HG02840 (cell line): ENCODE results near the gene NLRP11.

ENCODE experiments used
- ATAC-seq: cut with Tn5 transposase; IDR thresholded peaks from one replicate; pipeline ENCODE4 v1.9.1; 2021; ENCODE audit warnings: mild to moderate bottlenecking, moderate library complexity, moderate number of reproducible peaks; ENCODE audit not compliant: unreplicated experiment, low FRiP score

NLRP11 gene

GRCh38 chr19:55831846-55832245, at the start of gene NLRP11:
NLRP11 (minus strand) TSS chr19:55831999; CDS start chr19:55818174, 13,825 bp downstream.
- no peak for ATAC-seq

DNA sequence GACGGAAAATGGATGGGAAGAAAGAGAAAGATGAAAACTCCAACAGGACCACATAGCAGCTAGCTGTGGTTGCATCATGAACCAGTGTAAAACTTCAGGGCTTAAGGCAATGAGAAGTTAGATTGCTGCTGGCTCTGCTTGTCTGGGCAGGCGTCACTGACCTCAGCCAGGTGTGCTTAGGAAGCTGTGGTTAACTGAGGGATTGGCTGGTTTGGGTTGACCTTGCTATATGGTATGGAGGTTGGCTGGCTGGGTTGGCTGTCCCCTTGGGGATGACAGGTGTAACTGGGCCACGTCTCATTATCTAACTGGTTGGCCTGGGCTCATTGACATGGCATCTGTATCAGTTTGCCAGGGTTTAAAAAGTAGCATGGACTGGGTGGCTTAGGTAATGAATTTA, 45.4 kb upstream of the NLRP11 start:
- no peak for ATAC-seq

- ATAC-seq = no peak
These were observed 38.9 kb upstream of the NLRP11 start for GRCh38 chr19:55870736-55871135.

DNA sequence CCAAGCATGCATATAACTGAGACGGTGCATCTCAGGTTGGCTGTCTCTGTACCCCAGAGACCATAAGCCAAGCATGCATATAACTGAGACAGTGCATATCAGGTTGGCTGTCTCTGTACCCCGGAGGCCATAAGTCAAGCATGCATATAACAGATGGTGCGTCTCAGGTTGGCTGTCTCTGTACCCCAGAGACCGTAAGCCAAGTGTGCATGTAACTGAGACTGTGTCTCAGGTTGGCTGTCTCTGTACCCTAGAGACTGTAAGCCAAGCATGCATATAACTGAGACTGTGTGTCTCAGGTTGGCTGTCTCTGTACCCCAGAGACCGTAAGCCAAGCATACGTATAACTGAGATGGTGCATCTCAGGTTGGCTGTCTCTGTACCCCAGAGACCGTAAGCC, 35.3 kb upstream of the NLRP11 start:
- no peak for ATAC-seq

- no peak for ATAC-seq
These were observed 34.7 kb upstream of the NLRP11 start for GRCh38 chr19:55866521-55866920.

- ATAC-seq = no peak
These were observed 27.2 kb upstream of the NLRP11 start for GRCh38 chr19:55858969-55859368.

- no peak for ATAC-seq
These were observed 26.6 kb upstream of the NLRP11 start for GRCh38 chr19:55858401-55858800.

DNA sequence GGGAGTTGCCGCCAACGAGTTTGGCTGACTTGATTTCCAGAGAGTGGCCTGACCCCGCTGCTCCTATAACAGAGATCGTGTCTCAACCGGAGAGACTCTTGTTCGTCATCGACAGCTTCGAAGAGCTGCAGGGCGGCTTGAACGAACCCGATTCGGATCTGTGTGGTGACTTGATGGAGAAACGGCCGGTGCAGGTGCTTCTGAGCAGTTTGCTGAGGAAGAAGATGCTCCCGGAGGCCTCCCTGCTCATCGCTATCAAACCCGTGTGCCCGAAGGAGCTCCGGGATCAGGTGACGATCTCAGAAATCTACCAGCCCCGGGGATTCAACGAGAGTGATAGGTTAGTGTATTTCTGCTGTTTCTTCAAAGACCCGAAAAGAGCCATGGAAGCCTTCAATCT, 26.2 kb upstream of the NLRP11 start:
- no peak for ATAC-seq

DNA sequence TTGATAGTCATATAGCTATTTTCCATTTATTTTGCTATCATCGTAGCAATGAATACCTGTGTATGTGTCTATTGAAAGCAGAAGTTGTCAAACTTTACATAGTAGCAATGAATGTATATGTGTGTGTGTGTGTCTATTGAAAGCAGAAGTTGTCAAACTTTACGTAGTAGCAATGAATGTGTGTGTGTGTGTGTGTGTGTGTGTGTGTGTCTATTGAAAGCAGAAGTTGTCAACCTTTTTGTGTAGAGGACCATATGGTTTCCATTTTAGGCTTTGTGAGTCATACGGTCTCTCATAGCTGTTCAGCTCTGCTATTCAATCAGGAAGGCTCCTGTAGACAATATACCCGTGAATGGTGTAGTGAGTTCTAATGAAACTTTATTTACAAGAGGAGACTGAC, 25.4 kb upstream of the NLRP11 start:
- ATAC-seq = no peak

DNA sequence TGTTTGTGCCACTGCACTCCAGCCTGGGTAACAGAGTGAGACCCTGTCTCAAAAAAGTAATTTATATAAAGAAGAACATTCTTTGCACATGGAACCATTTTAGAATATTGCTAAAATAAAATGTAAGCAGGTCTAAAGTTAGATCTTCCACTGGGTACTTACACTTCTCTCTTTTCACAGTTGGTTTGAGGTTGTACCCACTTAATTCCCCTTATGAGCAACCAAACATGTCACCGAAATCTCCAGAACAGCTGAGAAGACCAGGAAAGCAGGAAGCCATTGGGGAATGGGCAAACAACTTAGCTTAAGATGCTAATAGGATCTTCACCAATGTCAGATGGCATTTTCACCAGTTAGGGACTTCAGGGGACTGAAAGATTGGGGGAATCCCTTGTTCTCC, 23.4 kb upstream of the NLRP11 start:
- ATAC-seq = no peak

- ATAC-seq = no peak
These were observed 7.1 kb upstream of the NLRP11 start for GRCh38 chr19:55838906-55839305.

DNA sequence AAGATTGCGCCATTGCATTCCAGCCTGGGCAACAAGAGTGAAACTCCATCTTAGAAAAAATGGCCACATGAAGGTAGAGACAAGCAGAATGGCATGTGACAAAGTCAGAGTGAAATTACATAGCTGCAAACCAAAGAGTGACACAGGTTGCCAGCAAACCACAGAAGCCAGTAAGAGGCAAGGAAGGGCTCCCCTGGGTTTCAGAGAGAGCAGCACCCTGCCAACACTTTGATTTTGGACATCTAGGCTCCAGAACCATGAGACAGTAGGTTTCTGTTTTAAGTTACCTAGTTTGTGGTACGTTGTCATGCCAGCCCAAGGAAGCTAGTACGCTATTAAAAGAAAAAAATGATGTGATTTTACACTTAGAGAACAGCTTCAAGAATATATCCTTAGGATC, 6.5 kb upstream of the NLRP11 start:
- ATAC-seq = no peak

DNA sequence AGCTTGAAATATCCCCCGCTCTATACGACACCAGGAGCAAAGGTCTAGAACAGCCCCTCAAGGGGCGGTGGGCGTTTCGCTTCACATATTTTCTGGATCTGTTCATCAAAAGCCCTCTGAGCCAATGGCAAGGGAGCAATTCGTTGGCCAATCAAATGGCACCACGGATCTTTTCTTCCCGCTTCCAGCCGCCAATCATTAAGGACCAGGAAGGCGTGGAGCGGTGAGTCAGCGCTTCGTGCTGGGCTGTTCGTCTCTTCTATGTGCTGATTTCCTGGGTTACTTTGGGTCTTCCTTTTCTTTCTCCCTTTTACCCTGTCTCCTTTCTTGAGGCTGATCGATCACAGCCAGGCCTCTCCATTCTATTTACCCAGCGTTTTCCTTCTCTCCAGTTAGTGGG, 4.5 kb upstream of the NLRP11 start, which contains the start of gene NLRP4:
NLRP4 (plus strand) TSS at position 201 of the 400 bp plus-strand sequence. CDS start 15,541 bp downstream, outside the sequence.
- no peak for ATAC-seq

GRCh38 chr19:55832676-55833075, 877 bp upstream of the NLRP11 start:
- no peak for ATAC-seq

DNA sequence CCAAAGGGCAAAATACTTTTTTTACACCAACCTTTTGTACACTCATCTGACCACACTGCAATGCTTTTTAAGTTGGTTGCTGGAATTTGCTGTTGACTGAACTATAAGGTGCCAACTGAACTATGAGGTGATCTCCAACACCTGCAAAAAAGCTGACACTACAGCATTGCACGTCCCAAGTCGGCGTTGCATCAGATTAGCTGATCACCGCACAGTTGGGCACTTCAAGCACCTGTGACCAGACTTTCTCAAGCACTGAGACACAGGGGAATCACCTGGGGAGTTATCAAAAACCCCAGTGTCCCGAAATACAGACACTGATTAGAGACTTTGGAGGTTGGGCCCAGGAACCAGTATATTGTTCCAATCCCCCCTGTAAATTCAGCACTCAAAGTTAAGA, 1.1 kb downstream of the NLRP11 start:
- no peak for ATAC-seq

DNA sequence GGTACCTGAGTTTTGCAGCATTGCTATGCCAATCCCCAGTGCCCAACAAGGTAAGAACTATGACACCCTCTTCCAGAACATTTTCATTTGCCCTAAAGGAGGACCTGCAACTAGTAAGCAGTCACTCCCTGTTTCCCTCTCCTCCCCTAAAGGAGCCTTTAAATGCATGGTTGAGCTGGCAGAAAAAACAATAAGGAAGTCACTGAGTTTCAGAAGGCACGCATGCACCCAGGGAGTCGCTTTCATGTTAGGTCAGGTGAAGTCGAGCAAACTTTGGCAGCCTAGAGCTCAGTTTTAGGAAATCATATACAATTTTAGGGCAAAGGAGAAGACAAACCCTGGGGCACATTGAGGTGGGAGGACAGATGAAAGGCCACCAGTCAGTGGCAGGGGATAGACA, 11.8 kb downstream of the NLRP11 start:
- no peak for ATAC-seq

DNA sequence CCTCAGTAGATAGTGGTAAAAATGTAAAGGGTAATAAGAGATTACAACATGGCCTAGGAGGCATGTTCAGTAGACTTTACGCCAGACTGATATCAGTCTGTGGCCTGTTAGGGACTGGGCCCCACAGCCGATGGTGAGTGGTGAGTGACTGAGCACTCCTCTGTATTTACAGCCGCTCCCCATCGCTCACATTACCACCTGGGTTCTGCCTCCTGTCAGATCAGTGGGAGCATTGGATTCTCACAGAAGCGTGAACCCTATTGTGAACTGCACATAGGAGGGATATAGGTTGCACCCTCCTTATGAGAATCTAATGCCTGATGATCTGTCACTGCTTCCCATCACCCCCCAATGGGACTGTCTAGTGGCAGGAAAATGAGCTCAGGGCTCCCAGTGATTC, 17.9 kb downstream of the NLRP11 start:
- ATAC-seq = no peak

DNA sequence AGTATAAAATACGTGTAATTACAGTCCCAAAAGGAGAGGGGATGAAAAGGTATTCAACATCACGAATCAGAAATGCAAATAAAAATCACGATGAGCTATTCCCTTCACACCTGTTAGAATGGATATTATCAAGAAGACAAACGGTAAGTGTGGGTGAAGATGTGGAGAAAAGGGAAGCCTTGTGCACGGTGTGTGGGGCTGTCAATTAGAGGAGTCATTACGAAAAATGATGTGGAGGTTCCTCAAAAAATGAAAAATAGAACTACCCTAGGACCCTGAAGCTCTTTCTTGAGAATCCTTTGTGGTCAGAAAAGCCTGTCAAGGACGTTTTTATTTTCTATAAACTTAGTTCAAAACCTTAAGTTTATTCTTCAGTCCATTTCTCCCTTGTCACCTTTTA, 19.4 kb downstream of the NLRP11 start:
- ATAC-seq = no peak

DNA sequence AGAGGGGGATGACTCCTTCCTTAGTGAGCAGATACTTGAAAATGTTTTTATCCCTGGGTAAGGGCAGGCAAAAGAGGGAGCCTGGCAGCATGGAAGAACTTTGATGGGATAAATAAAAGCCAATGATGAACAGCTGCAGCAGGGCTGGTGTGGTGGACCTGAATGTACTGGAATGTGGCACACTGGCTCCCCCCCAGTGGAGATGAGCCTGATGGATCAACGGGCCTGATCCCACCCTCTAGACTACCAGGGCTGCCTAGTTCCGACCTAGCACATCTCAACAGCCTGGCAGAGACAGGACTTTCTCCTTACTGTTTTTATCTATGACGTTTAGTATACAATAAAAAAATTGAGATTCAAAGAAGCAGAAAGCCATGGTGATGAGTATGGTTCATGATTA, 20.5 kb downstream of the NLRP11 start:
- ATAC-seq = no peak

DNA sequence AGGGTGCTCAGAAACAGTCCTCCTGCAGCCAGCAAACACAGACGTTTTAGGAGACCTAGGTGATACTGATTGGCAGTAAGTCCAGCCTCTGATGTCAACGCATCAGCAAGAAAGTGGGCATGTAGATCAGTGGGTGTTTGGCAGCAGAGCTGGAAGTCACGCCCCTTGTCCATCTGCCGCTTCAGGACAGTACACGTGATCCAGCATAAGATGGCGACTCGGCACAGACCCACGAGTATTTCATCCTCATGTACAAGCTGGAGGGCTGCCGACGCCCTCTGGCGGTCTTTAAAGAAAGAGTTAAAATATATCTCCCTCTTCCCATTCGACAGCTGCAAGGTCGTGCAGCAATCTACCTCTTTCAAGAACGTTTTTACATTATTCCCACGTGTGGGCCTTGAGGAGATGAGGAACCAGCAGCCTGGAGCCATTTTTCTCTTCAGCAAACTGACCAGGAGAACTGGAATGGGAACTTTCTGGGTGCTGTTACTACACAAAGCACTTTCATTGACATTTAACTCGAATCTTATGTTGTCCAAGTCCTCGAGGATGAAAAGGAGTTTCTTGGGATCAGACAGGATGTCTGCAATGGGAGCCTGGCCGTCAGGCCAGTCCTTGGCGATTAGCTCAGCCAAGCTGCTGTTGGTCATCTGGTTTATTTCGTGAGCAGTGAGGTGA, 22.3 kb downstream of the NLRP11 start:
- ATAC-seq = no peak

DNA sequence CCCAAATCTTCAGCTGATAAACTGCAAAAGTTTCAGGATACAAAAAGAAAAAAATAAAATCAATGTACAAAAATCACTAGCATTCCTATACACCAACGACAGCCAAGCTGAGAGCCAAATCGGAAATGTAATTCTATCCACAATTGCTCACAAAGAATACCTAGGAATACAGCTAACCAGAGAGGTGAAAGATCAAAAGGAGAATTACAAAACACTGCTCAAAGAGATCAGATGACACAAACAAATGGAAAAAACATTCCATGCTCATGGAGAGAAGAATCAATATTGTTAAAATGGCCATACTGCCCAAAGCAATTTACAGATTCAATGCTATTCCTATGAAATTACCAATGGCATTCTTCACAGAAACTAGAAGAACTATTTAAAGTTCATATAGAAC, 29.5 kb downstream of the NLRP11 start:
- no peak for ATAC-seq

DNA sequence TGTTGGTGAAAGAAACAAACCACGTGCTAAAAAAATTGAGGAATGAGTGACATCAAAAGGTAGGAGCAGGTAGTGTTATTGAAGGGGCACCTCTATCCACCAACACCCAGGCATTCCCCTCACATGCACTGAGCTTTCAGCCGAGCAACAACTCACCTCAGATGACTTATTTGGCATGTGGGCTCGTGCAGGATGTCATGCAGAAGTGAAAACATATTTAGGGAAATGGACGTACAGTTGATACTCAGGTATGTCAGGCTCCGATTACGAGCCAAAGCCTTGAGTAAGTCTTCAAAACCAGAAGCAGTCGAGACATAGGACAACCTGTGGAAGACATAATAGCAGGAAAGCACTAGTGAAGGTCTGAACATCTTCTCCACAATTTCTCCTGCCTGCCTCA, 30.4 kb downstream of the NLRP11 start:
- no peak for ATAC-seq

DNA sequence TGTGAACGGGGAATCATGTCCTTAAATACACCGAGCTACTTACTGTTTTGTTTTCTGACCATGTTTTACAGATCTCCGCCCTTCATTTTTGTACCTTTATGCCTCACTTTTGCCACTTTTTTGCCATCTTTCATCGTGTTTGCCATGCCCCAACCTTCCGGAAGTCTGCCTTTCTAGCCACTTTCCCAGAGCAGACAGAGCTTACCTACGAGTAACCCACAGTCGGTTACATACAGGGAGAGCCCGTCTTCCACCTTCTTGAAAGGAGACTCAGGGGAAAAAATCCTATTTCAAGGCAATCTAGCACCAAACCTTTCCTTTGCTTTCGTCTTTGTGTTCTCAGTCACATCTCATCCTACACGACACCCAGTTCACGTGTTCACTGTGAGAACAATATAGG, 36.8 kb downstream of the NLRP11 start:
- no peak for ATAC-seq
